HTERT RPE-1 (cell line): ENCODE data around the gene TBX21.

Experiments
- in situ Hi-C: fragments of 300-500 bp; cut with MboI; formaldehyde crosslinking; loops from 4 replicates; pipeline ENCODE4 v1.14.3; 2020; ENCODE audit warnings: low sequenced_read_pairs

The TBX21 gene, protein sequence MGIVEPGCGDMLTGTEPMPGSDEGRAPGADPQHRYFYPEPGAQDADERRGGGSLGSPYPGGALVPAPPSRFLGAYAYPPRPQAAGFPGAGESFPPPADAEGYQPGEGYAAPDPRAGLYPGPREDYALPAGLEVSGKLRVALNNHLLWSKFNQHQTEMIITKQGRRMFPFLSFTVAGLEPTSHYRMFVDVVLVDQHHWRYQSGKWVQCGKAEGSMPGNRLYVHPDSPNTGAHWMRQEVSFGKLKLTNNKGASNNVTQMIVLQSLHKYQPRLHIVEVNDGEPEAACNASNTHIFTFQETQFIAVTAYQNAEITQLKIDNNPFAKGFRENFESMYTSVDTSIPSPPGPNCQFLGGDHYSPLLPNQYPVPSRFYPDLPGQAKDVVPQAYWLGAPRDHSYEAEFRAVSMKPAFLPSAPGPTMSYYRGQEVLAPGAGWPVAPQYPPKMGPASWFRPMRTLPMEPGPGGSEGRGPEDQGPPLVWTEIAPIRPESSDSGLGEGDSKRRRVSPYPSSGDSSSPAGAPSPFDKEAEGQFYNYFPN

DNA sequence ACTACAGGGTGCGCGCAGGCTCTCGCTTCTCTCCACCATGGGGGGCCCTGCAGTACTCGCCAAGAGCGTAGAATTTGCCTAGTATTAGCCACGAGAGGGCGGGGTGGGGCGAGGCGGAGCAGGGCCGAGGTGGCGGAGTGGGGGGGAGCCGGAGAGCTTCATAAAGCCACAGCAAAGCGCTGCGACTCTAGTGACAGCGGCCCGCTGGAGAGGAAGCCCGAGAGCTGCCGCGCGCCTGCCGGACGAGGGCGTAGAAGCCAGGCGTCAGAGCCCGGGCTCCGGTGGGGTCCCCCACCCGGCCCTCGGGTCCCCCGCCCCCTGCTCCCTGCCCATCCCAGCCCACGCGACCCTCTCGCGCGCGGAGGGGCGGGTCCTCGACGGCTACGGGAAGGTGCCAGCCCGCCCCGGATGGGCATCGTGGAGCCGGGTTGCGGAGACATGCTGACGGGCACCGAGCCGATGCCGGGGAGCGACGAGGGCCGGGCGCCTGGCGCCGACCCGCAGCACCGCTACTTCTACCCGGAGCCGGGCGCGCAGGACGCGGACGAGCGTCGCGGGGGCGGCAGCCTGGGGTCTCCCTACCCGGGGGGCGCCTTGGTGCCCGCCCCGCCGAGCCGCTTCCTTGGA, at the start of gene TBX21:
Gene TBX21 (plus strand): TSS at position 190 of the 627 bp plus-strand sequence. CDS start 219 bp downstream, at position 409.
- in situ Hi-C loops, result no loop called here

DNA sequence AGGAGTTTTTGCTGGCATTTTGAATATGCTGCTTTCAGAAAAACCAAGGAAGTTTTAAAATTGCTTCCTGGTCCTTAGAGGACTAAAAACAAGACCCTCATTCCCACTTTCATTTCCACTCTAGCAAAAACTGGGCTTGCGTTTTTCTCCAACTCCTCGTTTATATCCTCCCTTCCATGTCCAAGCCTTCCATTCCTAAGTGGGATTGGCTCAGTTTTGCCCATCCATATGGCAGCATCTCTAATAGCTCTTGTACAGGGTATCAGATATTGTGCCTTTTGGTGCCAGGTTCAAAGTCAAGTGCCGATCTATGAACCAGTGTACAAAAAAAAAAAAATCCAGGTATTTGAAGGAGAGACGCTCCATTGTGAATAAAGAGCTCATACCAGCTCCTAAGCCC, 49.0 kb upstream of the TBX21 start:
- in situ Hi-C loops, result no loop called here

DNA sequence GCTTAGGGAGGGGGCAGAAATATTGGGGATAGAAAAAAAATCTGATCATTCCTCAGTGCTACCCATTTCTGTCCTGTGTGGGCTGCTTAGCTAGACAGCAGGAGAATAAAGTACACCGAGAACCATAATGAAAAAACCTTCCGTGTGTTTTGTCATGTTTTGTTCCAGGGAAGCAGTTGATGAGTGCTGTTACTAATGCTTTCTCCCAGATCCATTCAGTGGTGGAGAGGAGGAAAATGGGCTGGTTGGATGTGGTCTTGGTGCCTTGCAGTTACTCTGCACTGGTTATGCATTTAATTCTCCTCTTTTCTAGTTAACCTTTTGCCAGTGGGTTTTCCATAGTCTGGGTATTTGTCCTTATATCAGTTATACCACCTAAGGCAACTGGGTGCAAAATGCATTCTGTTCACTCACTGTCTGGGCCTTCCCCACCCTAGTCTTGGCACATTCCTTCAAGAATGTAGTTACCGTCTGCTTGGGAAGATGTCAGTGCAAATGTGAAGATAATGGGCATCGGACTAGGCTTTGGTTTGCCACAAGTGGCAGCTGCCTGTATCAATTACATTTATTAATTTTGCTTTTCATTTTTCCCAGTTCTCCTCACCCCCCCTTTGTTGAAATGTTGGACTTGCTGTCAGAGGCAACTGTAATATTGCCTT, 48.4 kb upstream of the TBX21 start:
- in situ Hi-C loops, result no loop called here

DNA sequence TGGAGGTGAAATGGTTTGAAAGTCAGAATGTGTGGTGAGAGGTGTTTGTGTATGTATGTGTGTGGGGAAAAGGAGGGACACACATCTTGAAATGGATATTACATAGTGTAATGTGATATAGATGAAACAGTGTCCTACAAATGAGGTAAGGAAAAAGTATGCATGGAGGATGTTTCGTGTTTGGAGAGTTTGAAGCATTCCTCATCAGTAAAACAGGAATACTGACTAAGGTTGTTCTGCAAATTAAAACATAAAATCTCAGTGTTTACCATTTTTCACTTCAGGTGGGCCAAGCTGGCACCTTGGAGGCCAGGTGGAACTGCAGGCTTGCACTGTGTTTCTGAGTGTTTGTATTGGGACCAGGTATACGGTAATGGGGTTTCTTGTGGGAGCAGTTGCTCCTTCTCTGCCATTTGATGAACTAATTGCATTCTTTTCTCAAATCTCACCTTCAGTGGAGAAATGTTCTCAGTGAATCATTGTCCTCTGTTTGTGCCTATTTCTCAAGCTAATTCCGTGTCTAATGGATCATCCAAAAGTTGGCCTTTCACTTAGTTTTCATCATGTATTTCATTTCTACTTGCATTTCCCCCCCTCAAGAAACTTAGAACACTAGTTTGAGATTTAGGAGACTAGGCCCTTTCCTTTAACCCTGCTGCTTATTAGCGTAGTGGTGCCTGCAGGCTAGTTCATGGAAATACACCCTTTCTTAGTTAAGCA, 47.3 kb upstream of the TBX21 start:
- in situ Hi-C loops, result no loop called here

DNA sequence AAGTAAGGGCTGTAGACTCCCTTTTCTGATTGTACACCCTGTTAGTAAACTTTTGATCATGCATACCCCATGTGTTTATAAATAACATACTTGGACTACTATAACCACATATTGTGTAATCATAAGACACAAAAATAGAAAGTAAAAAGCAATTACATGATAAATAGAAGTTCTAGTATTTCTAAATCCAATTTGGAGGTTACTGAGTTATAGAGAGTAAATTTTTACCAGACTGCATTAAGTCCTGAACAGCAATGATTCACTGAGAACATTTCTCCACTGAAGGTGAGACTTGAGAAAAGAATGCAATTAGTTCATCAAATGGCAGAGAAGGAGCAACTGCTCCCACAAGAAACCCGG, 46.8 kb upstream of the TBX21 start:
- in situ Hi-C loops, result no loop called here

DNA sequence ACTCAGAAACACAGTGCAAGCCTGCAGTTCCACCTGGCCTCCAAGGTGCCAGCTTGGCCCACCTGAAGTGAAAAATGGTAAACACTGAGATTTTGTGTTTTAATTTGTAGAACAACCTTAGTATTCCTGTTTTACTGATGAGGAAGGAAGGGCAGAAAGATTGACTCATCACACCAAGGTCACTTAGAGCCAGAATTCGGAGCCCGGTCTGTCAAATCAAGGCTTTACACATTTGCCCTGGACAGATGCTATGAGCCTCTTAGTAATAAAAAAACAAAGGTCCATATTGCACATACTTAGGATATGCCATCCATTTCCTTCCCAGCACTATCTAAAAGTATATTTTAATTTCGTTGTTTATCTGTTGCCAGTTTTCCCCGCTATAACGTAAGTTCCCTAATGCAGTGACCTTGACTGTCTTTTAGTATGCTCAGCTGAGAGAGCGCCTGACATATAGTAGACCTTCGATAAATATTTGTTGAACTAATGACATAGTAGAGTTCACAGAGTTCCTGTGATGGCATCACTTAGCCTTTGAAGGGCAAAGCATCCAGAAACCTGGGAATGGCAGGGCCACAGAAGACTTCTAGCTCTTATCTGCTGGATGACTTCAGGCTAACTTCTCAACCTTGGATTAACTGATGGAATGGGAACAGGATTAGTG, 46.2 kb upstream of the TBX21 start:
- in situ Hi-C loops, result no loop called here

DNA sequence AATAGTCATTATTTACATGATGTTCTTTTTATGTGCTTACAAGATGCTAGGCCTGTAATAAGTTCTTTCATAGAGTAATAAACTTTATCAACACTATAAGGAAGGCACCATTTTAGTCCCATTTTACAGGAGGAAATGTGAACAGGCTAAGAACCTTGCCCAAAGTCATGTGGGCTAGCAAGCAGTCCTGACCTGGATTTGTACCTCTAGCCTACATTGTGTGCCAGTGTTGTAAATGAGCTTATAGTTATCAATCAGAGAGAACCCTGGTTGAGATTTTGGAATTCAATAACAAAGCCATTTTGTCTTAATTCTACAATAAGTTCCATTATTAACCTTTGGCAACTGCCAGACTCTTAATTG, 45.7 kb upstream of the TBX21 start:
- in situ Hi-C loops, result no loop called here

DNA sequence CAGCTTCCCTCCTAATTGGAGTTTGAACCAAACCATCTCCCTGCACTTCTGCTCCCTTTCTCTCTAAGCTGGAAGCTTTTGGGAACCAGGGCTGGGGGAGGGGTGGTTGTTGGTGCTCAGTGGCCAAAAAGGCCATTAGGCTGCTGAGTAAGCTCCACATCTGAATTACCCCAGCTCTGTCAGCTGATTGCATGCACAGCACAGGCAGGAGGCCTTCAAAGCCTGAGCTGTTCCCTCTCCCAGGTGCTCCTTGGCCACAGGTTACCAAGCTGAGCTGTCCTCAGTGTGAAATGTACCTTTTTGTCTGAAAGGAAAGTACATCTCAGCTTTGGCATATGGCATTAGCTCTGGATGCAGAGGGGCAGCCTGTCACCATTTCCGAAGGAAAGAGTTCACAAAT, 45.3 kb upstream of the TBX21 start:
- in situ Hi-C loops, result no loop called here

DNA sequence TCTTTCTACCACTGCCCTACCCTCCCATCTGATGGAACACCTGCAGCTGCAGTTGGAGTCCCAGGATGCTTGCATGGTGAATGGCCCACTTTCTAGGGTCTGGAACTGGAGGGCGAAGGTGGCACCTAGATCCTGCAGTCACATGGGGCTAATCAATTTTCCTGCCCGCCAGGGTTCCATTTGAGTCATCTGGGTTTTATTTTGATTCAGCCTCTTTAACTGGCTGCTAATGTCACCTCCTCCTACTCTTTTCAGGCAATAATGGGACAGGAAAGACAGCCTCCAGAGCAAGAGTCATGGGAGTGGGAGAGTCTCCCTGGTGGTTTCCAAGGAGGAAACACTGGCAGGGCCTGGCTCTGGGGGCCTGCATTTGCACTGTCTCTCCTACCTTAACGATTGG, 42.9 kb upstream of the TBX21 start:
- in situ Hi-C loops, result no loop called here

DNA sequence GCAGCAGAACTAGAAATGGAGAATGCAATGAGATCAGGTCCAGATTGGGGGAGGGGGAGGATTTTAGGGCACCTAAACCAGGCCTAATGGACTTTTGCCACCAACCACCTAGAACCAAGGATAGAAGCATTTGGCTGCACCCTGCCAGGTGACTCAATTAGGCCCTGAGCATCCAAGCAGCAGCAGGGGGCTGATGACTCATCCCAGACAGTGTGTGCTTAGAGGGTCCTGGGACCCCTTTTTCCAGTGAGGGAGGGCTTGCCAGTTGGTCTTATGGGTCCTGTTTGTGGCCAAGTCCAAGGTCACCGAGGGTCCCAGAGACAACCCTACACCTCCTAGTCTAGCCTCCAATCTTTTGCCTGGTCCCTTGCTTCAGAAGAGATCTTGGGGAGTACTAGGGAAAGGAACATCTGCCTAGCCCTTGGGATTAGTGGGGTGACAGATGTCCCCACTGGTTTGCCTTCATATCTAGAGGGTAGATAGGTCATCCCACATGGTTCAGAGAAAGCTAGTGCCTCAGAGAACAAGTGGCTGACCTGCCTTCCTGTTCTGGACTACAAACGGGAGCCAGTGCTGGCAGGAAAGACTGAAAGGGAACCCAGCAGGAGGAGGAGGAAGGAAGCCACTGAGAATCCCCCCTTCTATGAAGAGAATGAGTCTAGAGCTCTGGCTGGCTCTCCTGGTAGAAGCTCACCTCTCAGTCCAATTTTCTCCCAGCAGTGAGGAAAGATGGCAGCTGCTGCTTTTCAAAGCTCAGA, 40.7 kb upstream of the TBX21 start:
- in situ Hi-C loops, result no loop called here

DNA sequence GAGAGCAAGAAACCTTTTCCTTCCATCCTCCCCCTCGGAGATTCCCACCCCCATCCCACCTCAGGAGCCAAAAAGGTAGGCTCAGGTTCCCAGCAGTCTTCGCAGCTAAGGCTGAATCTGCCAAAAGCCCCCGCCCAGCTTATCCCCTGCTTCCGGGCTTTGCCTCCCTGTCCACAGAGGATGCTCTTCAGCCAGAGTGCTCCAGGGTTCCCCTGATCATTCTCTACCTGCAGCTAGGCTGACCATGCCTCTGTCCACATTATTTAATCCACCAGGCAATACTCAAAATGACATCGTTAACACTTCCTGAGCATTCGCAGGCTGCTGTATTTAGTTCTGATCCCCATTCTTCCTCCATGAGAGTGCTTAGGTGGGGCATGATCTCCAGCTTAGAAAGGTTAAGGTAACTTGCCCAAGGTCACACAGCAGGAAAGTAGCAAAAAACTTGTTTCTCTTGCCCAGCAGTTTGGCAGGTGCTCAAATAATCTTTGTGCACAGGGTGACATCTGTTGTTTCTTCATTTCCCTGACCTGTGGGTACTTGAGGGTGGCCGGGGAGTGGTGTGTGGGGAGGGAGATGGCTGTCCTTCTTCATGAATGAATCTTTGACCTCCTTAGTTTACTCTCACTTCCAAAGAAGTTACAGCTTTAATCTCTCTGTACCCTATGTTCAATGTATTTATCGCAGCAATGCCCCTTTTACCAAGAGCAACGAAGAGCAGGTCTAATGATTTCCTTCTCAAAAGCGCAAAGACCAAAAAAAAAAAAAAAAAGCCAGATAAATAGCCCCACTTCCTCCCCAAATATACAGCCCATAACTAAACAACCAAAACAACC, 39.9 kb upstream of the TBX21 start:
- in situ Hi-C loops, result no loop called here

DNA sequence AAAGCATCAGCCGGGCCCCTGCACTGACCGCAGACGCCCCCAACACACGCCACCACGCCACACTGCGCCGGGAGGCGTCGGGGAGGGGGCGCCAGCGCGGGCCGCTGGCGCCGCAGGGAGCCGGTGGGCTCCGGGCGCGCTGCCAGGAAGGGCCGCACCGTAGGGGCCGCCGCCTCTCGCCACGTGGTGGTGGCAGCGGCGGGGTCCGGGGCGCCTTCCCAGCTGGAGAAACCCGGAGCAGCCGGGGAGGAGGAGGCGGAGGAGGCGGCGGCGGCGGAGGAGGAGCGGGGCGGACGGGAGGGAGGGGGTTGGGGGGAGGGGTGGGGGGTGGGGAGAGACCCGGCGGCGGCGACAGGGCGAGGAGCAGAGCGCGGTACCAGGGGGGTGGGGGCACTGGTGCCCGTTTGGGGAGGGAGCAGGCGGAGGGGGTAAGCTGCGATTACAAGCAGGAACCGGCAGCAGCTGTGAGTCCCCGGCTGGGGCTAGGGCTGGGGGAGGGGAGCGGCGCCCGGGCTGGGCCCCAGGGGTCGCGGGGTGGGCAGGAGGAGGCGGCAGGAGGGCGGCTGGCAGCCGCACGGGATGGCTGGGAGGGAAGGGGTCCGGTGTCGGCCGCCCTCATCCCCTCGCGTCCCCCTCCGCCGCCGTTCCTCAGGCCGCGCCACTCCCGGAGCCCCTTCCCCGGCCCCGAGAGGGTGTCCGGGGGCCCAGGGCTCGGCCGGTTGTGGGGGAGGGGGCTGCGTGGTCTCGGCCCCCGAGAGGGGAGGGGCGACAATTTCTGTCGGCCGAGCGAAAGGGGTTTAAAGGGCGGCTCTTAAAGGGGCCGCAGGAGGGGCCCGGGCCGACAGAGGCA, 39.1 kb upstream of the TBX21 start, which contains the start of gene TBKBP1:
Gene TBKBP1 (plus strand): TSS at position 431 of the 850 bp plus-strand sequence. CDS start 1,952 bp downstream, outside the sequence.
- in situ Hi-C loops, result no loop called here

DNA sequence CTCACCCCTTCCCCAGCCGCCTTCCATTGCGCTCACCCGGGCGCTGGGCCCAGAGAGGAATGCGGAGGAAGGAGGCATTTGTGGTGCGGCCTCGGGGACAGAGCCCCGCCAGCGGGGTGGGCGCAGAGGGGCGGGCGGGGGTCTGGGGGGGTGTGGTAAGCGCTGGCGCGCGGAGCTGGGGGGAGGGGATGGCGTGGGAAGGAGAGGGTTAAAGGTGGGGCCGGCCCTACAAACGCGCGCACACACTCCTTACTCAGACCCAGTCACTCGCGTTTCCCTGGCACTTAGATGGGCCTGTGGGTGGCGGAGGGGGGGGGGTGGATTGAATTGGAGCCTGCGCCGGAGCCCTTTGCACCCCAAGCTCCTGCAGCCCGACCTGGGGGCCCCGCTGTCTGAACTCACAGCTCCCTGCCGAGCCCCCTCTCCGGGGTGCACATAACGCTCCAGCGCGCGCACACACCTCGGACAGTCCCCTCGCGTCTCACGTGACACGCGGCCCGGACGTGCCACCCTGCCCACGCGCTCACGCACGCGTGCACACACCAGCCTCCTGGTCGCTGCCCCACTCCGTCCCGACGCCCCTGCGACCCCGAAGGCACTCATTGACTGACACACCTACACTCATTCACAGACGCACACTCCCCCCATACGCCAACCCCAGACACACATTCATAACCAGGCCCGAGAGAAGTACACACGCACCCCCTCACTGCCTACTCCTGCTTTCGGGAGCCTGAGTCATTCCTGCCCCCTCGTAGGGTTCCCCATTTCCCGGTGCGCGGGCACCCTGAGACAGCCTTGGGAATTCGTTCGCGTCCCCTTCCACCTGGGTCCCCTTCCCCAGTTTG, 38.2 kb upstream of the TBX21 start:
- in situ Hi-C loops, result no loop called here

DNA sequence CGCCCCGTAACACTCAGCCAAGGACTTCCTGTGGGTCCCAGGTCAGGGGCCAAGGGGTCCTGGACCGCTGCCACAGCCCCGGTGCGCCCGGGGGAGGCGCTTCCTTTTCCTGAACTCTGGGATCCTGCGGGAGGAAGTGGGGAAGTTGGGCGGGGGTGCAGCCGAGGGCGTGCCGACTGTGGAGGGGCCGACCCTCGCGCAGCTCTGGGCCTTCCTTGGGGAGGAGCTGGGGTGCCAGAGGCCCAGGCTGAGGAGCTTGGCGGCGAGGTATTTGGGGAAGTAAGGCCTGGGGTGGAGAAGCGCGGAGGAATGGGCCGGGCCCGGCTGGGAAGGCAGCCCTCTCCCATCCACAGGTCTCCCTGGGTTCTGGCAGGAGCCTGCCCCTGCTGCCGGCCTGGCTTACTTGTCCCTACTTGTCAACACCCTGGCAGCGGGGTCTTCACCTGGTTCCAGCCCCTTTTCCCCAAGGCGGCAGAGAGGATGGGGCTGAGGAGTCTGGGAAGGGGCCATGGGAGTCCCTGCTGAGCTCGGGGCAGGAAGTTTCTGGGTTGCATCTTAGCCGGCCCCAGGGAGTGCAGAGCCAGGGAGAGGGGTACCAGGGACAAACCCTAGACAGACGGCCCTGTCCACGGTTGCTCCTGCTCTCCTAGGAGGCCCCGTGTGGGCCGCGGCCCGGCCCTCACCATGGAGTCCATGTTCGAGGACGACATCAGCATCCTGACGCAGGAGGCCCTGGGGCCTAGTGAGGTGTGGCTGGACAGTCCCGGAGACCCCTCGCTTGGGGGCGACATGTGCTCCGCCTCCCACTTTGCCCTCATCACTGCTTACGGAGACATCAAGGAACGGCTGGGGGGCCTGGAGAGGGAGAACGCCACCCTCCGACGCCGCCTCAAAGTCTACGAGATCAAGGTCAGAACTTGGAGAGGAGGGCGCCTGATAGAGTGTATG, 37.3 kb upstream of the TBX21 start:
- in situ Hi-C loops, result no loop called here

DNA sequence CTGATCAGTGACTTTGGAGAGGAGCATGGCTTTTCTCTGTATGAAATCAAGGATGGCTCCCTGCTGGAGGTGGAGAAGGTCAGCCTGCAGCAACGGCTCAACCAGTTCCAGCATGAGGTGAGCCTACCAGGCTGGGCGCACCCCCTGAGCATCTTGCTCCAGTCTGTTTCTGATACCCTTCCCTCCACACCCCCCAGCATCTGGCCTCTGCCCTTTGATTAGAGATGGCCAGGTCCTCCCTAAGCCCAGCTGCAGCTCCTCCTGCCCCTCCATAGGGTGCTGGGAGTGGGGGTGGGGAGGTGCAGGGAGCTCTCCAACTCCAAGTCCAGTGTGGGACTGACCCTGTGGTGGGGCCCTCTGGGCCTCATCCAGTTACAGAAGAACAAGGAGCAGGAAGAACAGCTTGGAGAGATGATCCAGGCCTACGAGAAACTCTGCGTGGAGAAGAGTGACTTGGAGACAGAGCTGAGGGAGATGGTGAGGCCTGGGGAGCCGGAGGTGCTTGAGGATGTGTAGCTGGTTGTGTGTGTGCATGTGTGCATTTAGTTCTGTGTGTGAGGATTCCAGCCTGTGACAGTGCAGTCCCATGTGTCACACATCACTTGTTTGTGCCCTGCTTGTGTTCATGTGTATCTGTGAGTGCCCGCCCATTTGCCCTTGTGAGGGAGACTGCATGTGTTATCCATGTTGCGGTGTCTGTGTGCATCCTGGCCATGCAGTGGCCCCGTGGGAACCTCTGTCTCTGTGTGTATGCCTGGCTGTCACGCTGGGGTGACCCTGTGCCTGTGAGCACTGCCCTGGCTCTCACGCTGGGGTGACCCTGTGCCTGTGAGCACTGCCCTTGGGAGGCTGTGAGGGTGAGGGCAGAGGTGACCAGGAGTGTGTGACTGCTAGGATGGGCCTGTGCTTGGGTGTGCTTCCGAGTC, 36.1 kb upstream of the TBX21 start:
- in situ Hi-C loops, result no loop called here
